ENCODE data around the gene GSTP1.
"Not testable (repeated sequence)": the region's sequence is repeated elsewhere in the genome, so short reads cannot be mapped to it uniquely, and the experiment has no call there.

The GSTP1 gene

DNA sequence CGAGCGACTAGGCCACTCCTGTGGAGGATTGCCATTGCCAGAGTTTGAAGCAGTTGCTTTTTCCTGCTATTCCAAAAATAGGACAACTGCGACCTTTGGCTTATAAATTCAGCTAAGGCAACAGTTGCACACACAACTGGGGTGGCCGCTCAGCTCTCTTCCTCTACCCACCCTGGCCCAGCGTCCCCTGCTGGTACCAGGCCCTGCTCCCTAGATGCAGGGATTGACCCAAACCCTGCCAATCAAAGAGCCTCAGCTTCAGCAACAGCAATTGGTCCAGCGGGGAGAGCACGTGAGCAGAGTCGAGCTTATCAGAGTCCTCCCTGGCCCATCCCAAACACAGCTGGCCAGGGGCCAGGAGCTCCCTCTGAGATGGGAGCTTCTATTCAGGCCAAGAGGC, 38.3 kb upstream of the GSTP1 start:
- POLR2A ChIA-PET (ENCODE audit: low non-redundant PET), result no interaction called here
- CTCF ChIA-PET, result interaction anchor here (0.6 to 1.0 kb wide), 2 partner anchors 11 to 491 kb away, joined by 3 read pairs; no protein-coding TSS in a partner anchor

GRCh38 chr11:67548112-67548511, 35.5 kb upstream of the GSTP1 start:
- CTCF ChIA-PET, result interaction anchor here (0.6 kb wide), 1 partner anchor 593 kb away, joined by 3 read pairs; no protein-coding TSS in a partner anchor
- POLR2A ChIA-PET (ENCODE audit: low non-redundant PET), result interaction anchor here (0.6 kb wide), 1 partner anchor 146 kb away, joined by 4 read pairs; the partner anchor contains the start of gene PPP1CA
- H3K27ac ChIP-seq; DNase-seq (ENCODE audit: low spot score): not testable (repeated sequence)

More for the DNA sequence above, 38.3 kb upstream of the GSTP1 start:
- no peak for DNase-seq (ENCODE audit: low spot score)
- H3K27ac ChIP-seq, result peak overlapping the region; percentile 45
- TF ChIP-seq, protein P1, sequence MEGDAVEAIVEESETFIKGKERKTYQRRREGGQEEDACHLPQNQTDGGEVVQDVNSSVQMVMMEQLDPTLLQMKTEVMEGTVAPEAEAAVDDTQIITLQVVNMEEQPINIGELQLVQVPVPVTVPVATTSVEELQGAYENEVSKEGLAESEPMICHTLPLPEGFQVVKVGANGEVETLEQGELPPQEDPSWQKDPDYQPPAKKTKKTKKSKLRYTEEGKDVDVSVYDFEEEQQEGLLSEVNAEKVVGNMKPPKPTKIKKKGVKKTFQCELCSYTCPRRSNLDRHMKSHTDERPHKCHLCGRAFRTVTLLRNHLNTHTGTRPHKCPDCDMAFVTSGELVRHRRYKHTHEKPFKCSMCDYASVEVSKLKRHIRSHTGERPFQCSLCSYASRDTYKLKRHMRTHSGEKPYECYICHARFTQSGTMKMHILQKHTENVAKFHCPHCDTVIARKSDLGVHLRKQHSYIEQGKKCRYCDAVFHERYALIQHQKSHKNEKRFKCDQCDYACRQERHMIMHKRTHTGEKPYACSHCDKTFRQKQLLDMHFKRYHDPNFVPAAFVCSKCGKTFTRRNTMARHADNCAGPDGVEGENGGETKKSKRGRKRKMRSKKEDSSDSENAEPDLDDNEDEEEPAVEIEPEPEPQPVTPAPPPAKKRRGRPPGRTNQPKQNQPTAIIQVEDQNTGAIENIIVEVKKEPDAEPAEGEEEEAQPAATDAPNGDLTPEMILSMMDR (conservative IDR thresholded peaks at IDR 0.05; ENCODE audit: low read depth), result no peak

DNA sequence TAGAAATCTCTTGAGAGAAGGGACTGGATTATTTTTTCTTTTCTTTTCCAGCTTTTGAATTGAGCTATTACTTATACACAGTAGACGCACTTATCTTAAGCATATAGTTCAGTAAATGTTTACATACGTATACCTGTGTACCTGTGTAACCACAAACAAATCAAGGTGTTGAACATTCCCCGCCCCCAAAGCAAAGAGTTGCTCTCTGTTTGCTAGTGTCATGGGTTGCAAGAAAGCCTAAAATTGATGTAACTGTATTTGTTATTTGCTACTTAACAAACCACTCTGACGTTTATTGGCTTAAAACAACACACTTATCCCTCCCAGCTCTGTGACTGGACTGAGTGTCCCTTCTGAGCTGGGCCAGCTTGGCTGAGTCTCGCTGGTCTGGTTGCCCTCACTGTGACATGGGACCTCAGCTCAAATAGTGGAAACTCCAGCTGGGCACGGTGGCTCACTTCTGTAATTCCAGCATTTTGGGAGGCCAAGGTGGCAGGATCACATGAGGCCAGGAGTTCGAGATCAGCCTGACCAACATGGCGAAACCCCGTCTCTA, 35.0 kb upstream of the GSTP1 start:
- ChIA-PET POLR2A (ENCODE audit: low non-redundant PET) (no interaction called here), CTCF (interaction anchor here (0.6 kb wide), 1 partner anchor 593 kb away, joined by 3 read pairs; no protein-coding TSS in a partner anchor)
- H3K27ac ChIP-seq, result no peak overlapping the region
- TF ChIP-seq, protein P1 (conservative IDR thresholded peaks at IDR 0.05; ENCODE audit: low read depth), result no peak
- no peak for DNase-seq (ENCODE audit: low spot score)

- no peak overlapping the region for H3K27ac ChIP-seq
- DNase-seq (ENCODE audit: low spot score), result no peak
- POLR2A ChIA-PET (ENCODE audit: low non-redundant PET), result no interaction called here
- CTCF ChIA-PET, result no interaction called here
- TF ChIP-seq, protein P1 (conservative IDR thresholded peaks at IDR 0.05; ENCODE audit: low read depth), result no peak
Measured at GRCh38 chr11:67551127-67551526, 32.5 kb upstream of the GSTP1 start.

DNA sequence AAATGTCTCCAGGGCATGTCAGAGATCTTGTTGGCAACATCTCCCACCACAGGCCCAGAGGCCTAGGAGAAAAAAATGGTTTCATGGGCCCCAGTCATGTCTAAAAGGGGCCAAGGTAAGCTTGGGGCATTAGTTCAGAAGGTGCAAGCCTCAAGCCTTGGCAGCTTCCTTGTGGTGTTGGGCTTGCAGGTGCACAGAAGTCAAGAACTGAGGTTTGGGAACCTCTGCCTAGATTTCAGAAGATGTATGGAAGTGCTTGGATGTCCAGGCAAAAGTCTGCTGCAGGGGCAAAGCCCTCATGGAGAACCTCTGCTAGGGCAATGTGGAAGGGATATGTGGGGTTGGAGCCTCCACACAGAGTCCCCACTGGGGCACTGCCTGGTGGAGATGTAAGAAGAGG, 31.9 kb upstream of the GSTP1 start:
- CTCF ChIA-PET; DNase-seq (ENCODE audit: low spot score); H3K27ac ChIP-seq; POLR2A ChIA-PET (ENCODE audit: low non-redundant PET): not testable (repeated sequence)

GRCh38 chr11:67556244-67556643, 27.4 kb upstream of the GSTP1 start:
- ChIA-PET POLR2A (ENCODE audit: low non-redundant PET) (no interaction called here), CTCF (interaction anchor here (0.9 kb wide), 1 partner anchor 10 kb away, joined by 3 read pairs; no protein-coding TSS in a partner anchor)
- TF ChIP-seq, protein P1 (conservative IDR thresholded peaks at IDR 0.05; ENCODE audit: low read depth), result no peak
- DNase-seq (ENCODE audit: low spot score), result no peak
- no peak overlapping the region for H3K27ac ChIP-seq

GRCh38 chr11:67558084-67558772, 25.4 kb upstream of the GSTP1 start:
- TF ChIP-seq, protein P1 (conservative IDR thresholded peaks at IDR 0.05; ENCODE audit: low read depth), result no peak

More at GRCh38 chr11:67558084-67558772, 25.4 kb upstream of the GSTP1 start:
- ChIA-PET CTCF (interaction anchor here (1.0 kb wide), 1 partner anchor 14 kb away, joined by 3 read pairs; no protein-coding TSS in a partner anchor), POLR2A (ENCODE audit: low non-redundant PET) (no interaction called here)
- DNase-seq (ENCODE audit: low spot score), result no peak
- no peak overlapping the region for H3K27ac ChIP-seq
